Effector CD8-positive, alpha-beta T cell (primary cell): ENCODE data around the gene PTPRN2.

ENCODE experiments used
- DNase-seq: peaks from one replicate; lab custom pipeline; 2025; lab: John Stamatoyannopoulos, UW

PTPRN2 gene

GRCh38 chr7:157682946-157683746 lies 904.5 kb downstream of the PTPRN2 start:
- DNase-seq, result no peak

DNA sequence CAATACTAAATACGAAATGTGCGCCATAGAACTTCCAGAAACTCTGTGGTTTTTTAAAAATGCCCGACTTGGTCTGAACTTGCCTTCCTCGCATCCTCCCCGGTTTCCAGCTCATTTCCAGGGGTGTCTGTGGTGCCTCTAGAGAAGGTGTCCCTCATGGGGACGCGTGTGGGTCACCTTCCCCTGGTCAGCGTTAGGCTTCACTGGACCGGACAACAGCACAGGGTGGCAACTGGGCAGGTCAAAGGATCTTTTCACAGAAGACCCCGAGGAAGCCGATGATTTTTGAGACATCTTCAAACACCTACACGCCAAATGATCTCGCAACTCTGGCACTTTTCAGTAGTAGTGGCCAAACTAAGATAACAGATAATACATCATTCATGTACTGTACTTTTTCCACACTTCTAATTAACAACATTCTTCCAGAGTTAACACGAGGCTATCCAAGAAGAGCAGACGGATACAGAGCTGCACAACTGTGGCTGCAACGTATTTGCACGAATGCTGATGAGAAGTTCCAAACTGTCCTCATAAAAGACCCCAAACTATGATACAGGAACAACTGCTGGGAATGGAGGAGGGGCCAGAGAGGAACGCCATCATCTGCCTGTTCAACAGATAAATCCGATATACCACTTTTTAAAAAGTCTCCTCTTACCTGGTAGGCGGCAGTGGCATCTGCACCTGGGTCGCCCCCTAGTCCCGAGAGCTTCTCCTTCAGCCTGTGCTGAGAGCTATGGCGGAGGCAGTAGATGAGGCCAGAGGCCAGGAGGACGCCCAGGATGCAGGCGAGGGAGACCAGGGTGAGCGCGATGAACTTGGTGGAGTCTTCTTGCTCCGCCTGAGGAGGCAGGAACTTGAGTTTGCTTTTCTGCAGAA lies 905.3 kb downstream of the PTPRN2 start:
- DNase-seq, result no peak

GRCh38 chr7:157679607-157680006 lies 908.0 kb downstream of the PTPRN2 start:
- no peak for DNase-seq

DNA sequence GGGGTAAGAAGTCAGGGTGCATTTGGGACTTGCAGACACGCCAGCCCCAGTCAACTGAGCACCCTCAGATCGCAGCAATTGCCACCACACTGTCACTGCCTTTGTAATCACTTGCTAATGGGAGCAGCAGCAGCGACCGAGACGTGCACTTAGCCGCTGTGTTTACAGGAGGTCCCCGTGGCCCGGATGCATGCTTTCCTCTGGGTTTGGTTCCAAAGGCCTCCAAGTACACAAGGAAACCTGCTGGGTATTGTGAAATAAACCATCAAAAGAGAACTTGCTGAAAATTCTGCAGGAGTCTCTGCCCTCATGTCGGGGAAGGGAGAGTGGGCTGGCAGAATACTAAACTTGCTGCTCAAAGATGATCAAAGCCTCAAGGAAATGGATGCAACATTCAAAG lies 909.1 kb downstream of the PTPRN2 start:
- DNase-seq, result no peak

- no peak for DNase-seq
These were observed 911.0 kb downstream of the PTPRN2 start for GRCh38 chr7:157676456-157677255.

DNA sequence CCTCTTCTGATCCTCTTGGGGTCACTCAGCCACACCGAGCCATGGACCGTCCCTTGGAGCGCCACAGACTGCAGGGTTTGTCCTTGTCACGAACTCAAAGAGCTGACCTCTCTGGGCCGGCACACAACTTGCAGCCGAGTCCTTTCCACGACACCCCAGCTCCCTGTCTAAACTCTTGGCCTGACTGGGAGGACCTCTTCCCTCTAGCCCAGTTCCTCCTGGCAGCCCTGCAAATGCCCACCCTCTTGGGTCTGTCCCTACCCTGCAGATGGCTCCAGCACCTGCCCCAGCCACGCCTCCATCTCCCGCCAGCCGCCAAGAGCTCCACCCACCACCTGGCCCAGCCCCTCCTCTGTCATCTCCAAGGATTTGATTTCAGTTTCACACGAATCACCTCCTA lies 911.6 kb downstream of the PTPRN2 start:
- DNase-seq, result no peak

GRCh38 chr7:157675427-157675927 lies 912.1 kb downstream of the PTPRN2 start:
- DNase-seq, result no peak

DNA sequence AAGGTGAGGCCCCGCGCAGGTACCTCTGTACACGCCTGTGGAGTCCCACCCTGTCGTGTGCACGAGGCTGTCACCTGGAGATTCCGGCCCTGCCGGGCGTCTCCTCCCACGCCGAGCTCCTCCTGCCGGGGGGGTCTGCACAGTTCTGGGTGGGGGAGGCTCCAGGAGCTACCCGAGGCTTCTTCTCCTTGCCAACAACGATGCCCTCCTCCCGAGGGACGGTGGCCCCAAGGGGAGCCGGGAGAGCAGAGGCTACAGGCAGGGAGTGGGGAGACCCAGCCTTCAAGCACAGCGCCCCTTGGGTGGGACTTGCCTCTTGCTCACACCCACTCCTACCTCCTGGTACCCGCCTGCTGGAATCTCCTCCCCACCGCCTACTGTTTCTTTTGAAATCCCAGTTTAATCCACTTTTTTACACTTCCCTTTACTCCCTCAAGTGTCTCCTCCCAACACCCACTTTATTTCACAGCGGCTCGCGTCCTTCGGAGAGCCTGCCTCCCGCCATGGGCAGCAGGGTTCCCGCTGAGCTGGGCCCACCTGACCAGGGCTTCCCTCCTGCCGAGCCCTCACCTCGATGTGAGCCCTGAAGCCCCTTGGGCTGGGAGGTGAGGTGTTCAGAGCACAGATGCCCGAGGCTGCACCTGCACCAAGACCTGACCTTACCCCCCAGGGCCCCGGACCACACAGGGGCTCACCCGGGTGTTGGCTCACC lies 912.8 kb downstream of the PTPRN2 start:
- DNase-seq, result no peak

DNA sequence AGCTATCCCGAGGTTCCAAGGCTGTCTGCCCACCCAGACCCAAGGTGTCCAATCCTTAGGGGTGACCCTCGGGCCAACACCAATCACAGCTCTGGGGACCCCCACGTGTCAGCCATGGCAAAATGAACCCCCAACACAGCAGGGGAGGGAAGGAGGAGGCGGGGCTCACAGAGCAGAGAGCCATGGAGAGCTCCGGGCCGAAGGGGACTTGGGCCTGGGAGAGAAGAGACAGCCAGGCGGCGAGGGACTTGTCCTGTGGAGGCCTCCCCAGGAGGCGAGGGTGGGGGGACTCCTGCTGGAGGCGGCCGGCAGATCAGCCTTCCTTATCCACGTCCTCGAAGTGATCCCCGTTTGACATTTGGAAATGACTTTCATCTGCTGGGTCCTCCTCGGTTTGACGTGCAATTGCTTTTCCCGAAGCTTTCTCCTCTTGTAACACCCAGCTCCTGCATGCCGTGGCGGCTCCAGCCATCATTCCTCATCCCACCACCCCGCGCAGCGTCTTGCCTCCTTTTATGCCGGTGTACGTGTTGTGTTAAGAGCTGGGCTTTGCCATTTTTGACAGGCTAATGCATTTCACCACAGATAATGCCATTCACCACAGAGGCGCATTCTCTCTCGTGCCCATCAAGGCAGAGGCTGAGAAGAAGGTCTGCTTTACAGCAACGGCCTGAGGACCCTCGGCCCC lies 913.5 kb downstream of the PTPRN2 start:
- DNase-seq, result no peak

GRCh38 chr7:157673573-157673972 lies 914.0 kb downstream of the PTPRN2 start:
- no peak for DNase-seq

GRCh38 chr7:157671358-157672255 lies 916.0 kb downstream of the PTPRN2 start:
- DNase-seq, result no peak

DNA sequence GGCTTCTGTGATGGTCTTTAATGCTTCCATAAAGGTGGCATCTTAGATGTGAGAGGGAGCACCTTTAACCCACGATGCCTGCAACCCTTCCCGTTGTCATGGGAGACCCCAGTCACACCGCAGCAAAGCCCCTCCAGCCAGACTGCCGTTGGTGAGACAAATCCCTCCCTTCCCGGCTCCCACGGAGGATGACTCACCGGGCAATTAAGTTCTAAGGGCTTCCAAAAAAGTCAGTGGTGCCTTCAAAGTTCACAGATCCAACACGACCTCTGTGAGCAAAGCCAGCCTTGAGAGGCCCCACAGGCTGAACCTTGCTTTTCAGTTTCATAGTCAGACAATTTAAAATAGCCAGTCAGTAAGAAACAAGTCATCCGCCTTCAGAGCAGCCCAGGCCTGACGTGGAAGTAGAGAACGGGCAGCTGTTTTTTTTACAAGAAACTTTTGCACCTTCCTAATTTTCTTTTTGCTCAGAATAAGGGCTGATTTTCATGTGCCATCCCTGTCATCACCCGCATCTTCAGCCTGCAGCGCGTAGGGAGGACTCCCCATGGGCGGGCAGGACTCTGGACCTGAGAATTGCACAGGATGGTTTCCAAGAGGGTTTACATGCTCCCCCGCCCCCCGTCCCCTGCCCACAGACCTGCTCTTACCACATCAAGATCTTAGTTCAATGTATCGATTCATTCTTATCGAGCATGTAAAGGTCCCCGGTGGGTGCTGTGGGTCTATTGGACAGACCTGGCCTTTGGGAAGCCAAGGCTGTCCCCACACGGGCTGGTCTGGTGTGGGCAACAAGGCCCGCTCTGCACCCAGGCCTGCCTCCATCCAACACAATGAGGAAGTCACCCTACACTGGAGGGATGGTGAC lies 916.9 kb downstream of the PTPRN2 start:
- no peak for DNase-seq

GRCh38 chr7:157669768-157670351 lies 917.8 kb downstream of the PTPRN2 start:
- DNase-seq, result no peak

GRCh38 chr7:157668884-157669767 lies 918.5 kb downstream of the PTPRN2 start:
- no peak for DNase-seq

- DNase-seq, result no peak
These were observed 919.3 kb downstream of the PTPRN2 start for GRCh38 chr7:157668221-157668883.

DNA sequence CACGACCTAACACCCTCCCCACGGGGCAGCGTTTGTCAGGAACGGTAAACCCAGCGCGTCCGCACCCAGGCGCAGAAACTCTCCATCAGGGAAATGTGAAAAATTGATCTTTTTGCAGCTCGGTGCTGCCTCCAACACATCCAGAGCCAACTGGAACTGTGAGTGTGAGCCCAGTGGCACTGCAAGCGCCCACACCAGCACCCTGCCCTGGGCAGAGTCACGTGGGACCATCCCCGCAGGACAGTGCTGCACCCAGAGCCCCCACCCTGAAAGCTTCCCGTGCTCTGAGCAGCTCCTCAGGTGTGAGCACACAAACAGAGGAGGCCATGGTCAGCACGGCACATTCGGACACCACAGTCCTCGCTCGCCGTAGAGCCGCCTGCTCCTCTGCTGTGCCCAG lies 919.9 kb downstream of the PTPRN2 start:
- no peak for DNase-seq

DNA sequence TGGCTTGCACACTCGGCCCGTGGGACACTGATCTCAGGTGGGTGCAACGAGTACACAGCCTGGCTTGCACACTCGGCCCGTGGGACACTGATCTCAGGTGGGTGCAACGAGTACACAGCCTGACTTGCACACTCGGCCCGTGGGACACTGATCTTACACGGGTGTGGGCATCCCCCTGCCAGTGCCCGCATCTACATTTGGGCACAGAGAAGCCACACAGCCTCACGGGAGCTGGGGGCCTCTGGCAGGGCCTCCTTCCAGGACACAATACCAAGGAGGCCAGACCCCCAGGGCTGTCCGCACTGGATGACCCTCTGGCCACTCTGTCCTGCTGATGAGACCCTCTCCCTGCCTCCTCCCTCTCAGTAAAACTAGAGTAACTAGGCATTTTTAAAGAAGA lies 920.4 kb downstream of the PTPRN2 start:
- DNase-seq, result no peak
